GM23338 (cell line): Measurements from ENCODE around the gene NOL9. TPM values are rescaled to one million over a fixed set of nuclear protein-coding genes. Genes with fewer than 3 reads are reported as not detected.

Experiments used
- ATAC-seq: fragments of 200-7000 bp; cut with Tn5 transposase; 3 replicates; pipeline ENCODE4 v1.9.1; 2020
- DNase-seq: peaks from one replicate; pipeline ENCODE4 v3.0.0-alpha.2; 2015; ENCODE audit warnings: low spot score
- H2AFZ ChIP-seq: fragments of 200-600 bp; sonication (generic); 2 replicates; pipeline ENCODE4 v1.8.0; 2016; ENCODE audit warnings: antibody characterized with exemption, mild to moderate bottlenecking, moderate library complexity
- H3F3A ChIP-seq: fragments of 200-600 bp; sonication (generic); replicated peaks from 2 replicates; pipeline ENCODE4 v1.8.0; 2017; ENCODE audit warnings: antibody characterized with exemption, mixed run types, low read depth
- H3K27ac ChIP-seq: fragments of 200-600 bp; sonication (generic); 2 replicates; pipeline ENCODE4 v1.6.1; 2016; ENCODE audit warnings: low read depth
- H3K27me3 ChIP-seq: fragments of 200-600 bp; sonication (generic); 2 replicates; pipeline ENCODE4 v1.8.0; 2016; ENCODE audit warnings: mild to moderate bottlenecking, mixed run types, moderate library complexity; ENCODE audit not compliant: insufficient read depth
- H3K36me3 ChIP-seq: fragments of 200-600 bp; sonication (generic); 2 replicates; pipeline ENCODE4 v1.8.0; 2016; ENCODE audit warnings: mild to moderate bottlenecking; ENCODE audit not compliant: insufficient read depth
- H3K4me1 ChIP-seq: fragments of 200-600 bp; sonication (generic); 2 replicates; pipeline ENCODE4 v1.8.0; 2016; ENCODE audit warnings: mild to moderate bottlenecking, moderate library complexity; ENCODE audit not compliant: insufficient read depth
- H3K4me2 ChIP-seq: fragments of 200-600 bp; sonication (generic); 2 replicates; pipeline ENCODE4 v1.7.1; 2017; ENCODE audit warnings: mixed run types
- H3K4me3 ChIP-seq: fragments of 200-600 bp; sonication (generic); 2 replicates; pipeline ENCODE4 v1.6.1; 2016; ENCODE audit warnings: mixed run types
- H3K79me2 ChIP-seq: fragments of 200-600 bp; sonication (generic); replicated peaks from 2 replicates; pipeline ENCODE4 v1.8.0; 2017; ENCODE audit warnings: mild to moderate bottlenecking; ENCODE audit not compliant: insufficient read depth
- H3K9me2 ChIP-seq: fragments of 200-600 bp; sonication (generic); 2 replicates; pipeline ENCODE4 v1.8.0; 2017; ENCODE audit not compliant: insufficient read depth
- H4K20me1 ChIP-seq: fragments of 200-600 bp; sonication (generic); replicated peaks from 2 replicates; pipeline ENCODE4 v1.8.0; 2017; ENCODE audit warnings: mild to moderate bottlenecking; ENCODE audit not compliant: insufficient read depth
- H3K27ac Mint-ChIP-seq: 2 replicates; pipeline ENCODE4 v1.8.0; 2020; ENCODE audit warnings: inconsistent platforms, mild to moderate bottlenecking, moderate library complexity, mixed read lengths
- H3K27me3 Mint-ChIP-seq: 3 replicates; pipeline ENCODE4 v1.8.0; 2022; ENCODE audit warnings: low read depth, mild to moderate bottlenecking, moderate library complexity, mixed read lengths, inconsistent platforms; ENCODE audit not compliant: insufficient read depth, poor library complexity
- H3K36me3 Mint-ChIP-seq: 3 replicates; pipeline ENCODE4 v1.8.0; 2021; ENCODE audit warnings: low read depth, mild to moderate bottlenecking, inconsistent platforms, moderate library complexity, mixed read lengths
- H3K4me1 Mint-ChIP-seq: 3 replicates; pipeline ENCODE4 v1.8.0; 2020; ENCODE audit warnings: mild to moderate bottlenecking, inconsistent platforms, mixed read lengths
- H3K4me3 Mint-ChIP-seq: 3 replicates; pipeline ENCODE4 v1.8.0; 2021; ENCODE audit warnings: moderate library complexity, mild to moderate bottlenecking, inconsistent platforms, mixed read lengths
- H3K9me3 Mint-ChIP-seq: 3 replicates; pipeline ENCODE4 v1.8.0; 2020; ENCODE audit warnings: moderate library complexity, mild to moderate bottlenecking, inconsistent platforms, mixed read lengths
- CREB1 ChIP-seq: fragments of 250-450 bp; sonication (Bioruptor Pico); IDR thresholded peaks from 2 replicates; pipeline ENCODE4 v1.5.0; 2020; ENCODE audit warnings: low read depth, mild to moderate bottlenecking, moderate library complexity
- CTCF ChIP-seq, 2 experiments: fragments of 200-600 bp in 1 of 2; sonication (generic) in 1 of 2; conservative IDR thresholded peaks; 2 replicates each; pipeline versions ENCODE4 v1.5.1 to v1.6.1; 2016 to 2017; ENCODE audit warnings: antibody characterized with exemption in 2 of 2, low read depth in 2 of 2, mild to moderate bottlenecking in 2 of 2, moderate library complexity in 1 of 2
- ETS1 ChIP-seq: IDR thresholded peaks from 2 replicates; pipeline ENCODE4 v1.6.1; 2016; ENCODE audit warnings: antibody characterized with exemption
- EZH2 ChIP-seq: fragments of 200-600 bp; sonication (generic); IDR thresholded peaks from one replicate; pipeline ENCODE4 v1.8.0; 2017; ENCODE audit warnings: antibody characterized with exemption, mild to moderate bottlenecking, low read depth; ENCODE audit not compliant: unreplicated experiment
- EZH2phosphoT487 ChIP-seq: fragments of 200-600 bp; sonication (generic); IDR thresholded peaks from one replicate; pipeline ENCODE4 v1.8.1; 2018; ENCODE audit warnings: antibody characterized with exemption; ENCODE audit not compliant: unreplicated experiment
- JUNB ChIP-seq: IDR thresholded peaks from one replicate; pipeline ENCODE4 v1.6.1; 2016; ENCODE audit warnings: antibody characterized with exemption; ENCODE audit not compliant: unreplicated experiment
- NANOG ChIP-seq: IDR thresholded peaks from 2 replicates; pipeline ENCODE4 v1.6.1; 2016; ENCODE audit warnings: antibody characterized with exemption, borderline replicate concordance
- POLR2AphosphoS5 ChIP-seq: IDR thresholded peaks from 2 replicates; pipeline ENCODE4 v1.6.1; 2016; ENCODE audit warnings: antibody characterized with exemption, low read depth
- REST ChIP-seq: IDR thresholded peaks from one replicate; pipeline ENCODE4 v1.6.1; 2018; ENCODE audit warnings: antibody characterized with exemption; ENCODE audit not compliant: unreplicated experiment
- STAT1 ChIP-seq: IDR thresholded peaks from one replicate; pipeline ENCODE4 v1.6.1; 2016; ENCODE audit warnings: antibody characterized with exemption; ENCODE audit not compliant: unreplicated experiment
- ZNF114 ChIP-seq: fragments of 250-450 bp; sonication (Bioruptor Pico); IDR thresholded peaks from 2 replicates; pipeline ENCODE4 v1.5.0; 2020; ENCODE audit warnings: mild to moderate bottlenecking, moderate library complexity
- ZNF331 ChIP-seq: fragments of 250-450 bp; sonication (Bioruptor Pico); IDR thresholded peaks from 2 replicates; pipeline ENCODE4 v1.5.0; 2020; ENCODE audit warnings: low read depth, mild to moderate bottlenecking, moderate library complexity
- ZNF462 ChIP-seq: fragments of 250-450 bp; sonication (Bioruptor Pico); IDR thresholded peaks from 2 replicates; pipeline ENCODE4 v1.5.0; 2020; ENCODE audit warnings: mild to moderate bottlenecking, moderate library complexity
- polyA plus RNA-seq: library from polyadenylated mRNA; unstranded; fragments of >200 nt; fragmentation: Nextera tagmentation; extraction: Ambion mirVana; gene quantifications from 2 replicates; pipeline ENCODE4 v1.2.1, GENCODE V29; 2016
- total RNA-seq: library from RNA; depleted of rRNA; stranded (reverse); fragments of >200 nt; shearing (Covaris generic); gene quantifications from 2 replicates; pipeline ENCODE4 v1.2.3, GENCODE V29; 2014

Gene NOL9
- total and polyA plus RNA-seq, 2 experiments from 2014 or later = 13.2 to 48.5 TPM

- no peaks in the 10 kb centered on the region for H3K36me3 ChIP-seq
- DNase-seq = no peak
- H3K27ac Mint-ChIP-seq = peak overlapping the region; percentile 80
- H3K4me1 Mint-ChIP-seq = peaks cover 36% of the 10 kb centered on the region
- H3K4me3 Mint-ChIP-seq = peak overlapping the region; percentile 74
- TF ChIP-seq ZNF114 (CRISPR knock-in tag) (no peak), REST (no peak), STAT1 (no peak), EZH2 (no peak), CTCF (conservative IDR thresholded peaks at IDR 0.05; ENCODE audit: low read depth in 2 of 2) (no peak), NANOG (no peak), ETS1 (no peak), ZNF462 (CRISPR knock-in tag) (no peak), ZNF331 (CRISPR knock-in tag) (no peak), JUNB (no peak), CREB1 (CRISPR knock-in tag) (no peak), EZH2phosphoT487 (no peak), POLR2AphosphoS5 (no peak)
- H3K36me3 Mint-ChIP-seq = no peaks in the 10 kb centered on the region
- no peak for ATAC-seq
- H4K20me1 ChIP-seq = no peaks in the 10 kb centered on the region; the same call in 1 of the 2 replicates
- H3F3A ChIP-seq = peaks cover 15% of the 10 kb centered on the region
- no peaks in the 10 kb centered on the region for H3K9me2 ChIP-seq
- peak overlapping the region; percentile 79 for H3K27ac ChIP-seq
- peaks cover 5% of the 10 kb centered on the region for H3K27me3 ChIP-seq
- H3K79me2 ChIP-seq = no peaks in the 10 kb centered on the region
- peak overlapping the region; percentile 97 for H3K4me2 ChIP-seq
- peaks cover 27% of the 10 kb centered on the region for H3K4me1 ChIP-seq
- no peaks in the 10 kb centered on the region for H3K9me3 Mint-ChIP-seq
- H3K27me3 Mint-ChIP-seq = peaks cover 25% of the 10 kb centered on the region
- peak overlapping the region; percentile 94 for H3K4me3 ChIP-seq
- H2AFZ ChIP-seq = peak overlapping the region; percentile 87
Observed at GRCh38 chr1:6491081-6491449, 63.2 kb downstream of the NOL9 start.
